H1 (cell line): ENCODE results near the gene CELF1. TPM values are rescaled to one million over a fixed set of nuclear protein-coding genes. Genes with fewer than 3 reads are reported as not detected.
A peak's percentile ranks its signal among the peaks of the same experiment; 100 is the strongest.

Experiments used
- CTCF ChIA-PET: fragments of 300-600 bp; sonication (Branson Sonifier 250); formaldehyde crosslinking; loops from one replicate; lab custom pipeline; 2021; ENCODE audit not compliant: partially characterized antibody; lab: Charles Lee
- POLR2A ChIA-PET: fragments of 300-600 bp; sonication (Branson Sonifier 250); formaldehyde crosslinking; loops from one replicate; lab custom pipeline; 2021; ENCODE audit warnings: inconsistent platforms; ENCODE audit not compliant: partially characterized antibody; lab: Charles Lee
- DNase-seq, 2 experiments: peaks; one replicate each; pipeline versions ENCODE4 v3.0.0 to v3.0.0-alpha.2; 2010 to 2022; ENCODE audit warnings: low spot score in 2 of 2, low read depth in 1 of 2, mixed read lengths in 1 of 2
- FAIRE-seq: peaks from 2 replicates; lab custom pipeline; 2011; peaks lifted over from hg19 to GRCh38; lab: Jason Lieb, UNC
- H2AFZ ChIP-seq: 2 replicates; pipeline ENCODE4 v1.8.1; 2012; ENCODE audit warnings: low read length, inconsistent platforms
- H2AK5ac ChIP-seq: 2 replicates; pipeline ENCODE4 v1.6.1; 2013; ENCODE audit warnings: low read depth, low read length
- H2BK120ac ChIP-seq: replicated peaks from 2 replicates; pipeline ENCODE3; 2013; ENCODE audit warnings: low read depth, low read length, inconsistent platforms
- H2BK12ac ChIP-seq: 2 replicates; pipeline ENCODE4 v1.6.1; 2013; ENCODE audit warnings: low read depth, low read length
- H2BK15ac ChIP-seq: 2 replicates; pipeline ENCODE4 v1.6.1; 2013; ENCODE audit warnings: low read length
- H2BK20ac ChIP-seq: 2 replicates; pipeline ENCODE4 v1.6.1; 2013; ENCODE audit warnings: low read length
- H2BK5ac ChIP-seq: 2 replicates; pipeline ENCODE4 v1.6.1; 2013; ENCODE audit warnings: low read depth, low read length
- H3K14ac ChIP-seq: 2 replicates; pipeline ENCODE4 v1.6.1; 2013; ENCODE audit warnings: inconsistent platforms; ENCODE audit not compliant: insufficient read length
- H3K18ac ChIP-seq: 2 replicates; pipeline ENCODE4 v1.6.1; 2013; ENCODE audit warnings: low read length; ENCODE audit errors: extremely low read depth
- H3K23ac ChIP-seq: 2 replicates; pipeline ENCODE4 v1.6.1; 2013; ENCODE audit warnings: inconsistent platforms; ENCODE audit not compliant: insufficient read length
- H3K23me2 ChIP-seq: 2 replicates; pipeline ENCODE4 v1.6.1; 2013; ENCODE audit warnings: low read depth, low read length
- H3K27ac ChIP-seq: 2 replicates; pipeline ENCODE4 v1.6.1; 2011; ENCODE audit warnings: low read depth, low read length, inconsistent platforms
- H3K27me3 ChIP-seq, 4 experiments: replicated peaks in 1 of 4; 1 replicate in 1 of 4; 2 replicates in 3 of 4; pipeline versions ENCODE4 v1.6.1 to v1.8.1; 2011 to 2013; ENCODE audit warnings: low read length in 3 of 4, mild to moderate bottlenecking in 3 of 4, inconsistent platforms in 2 of 4, mixed read lengths in 2 of 4, moderate library complexity in 1 of 4; ENCODE audit not compliant: control insufficient read depth in 3 of 4, insufficient read depth in 3 of 4; ENCODE audit errors: extremely low read depth in 1 of 4
- H3K36me3 ChIP-seq, 4 experiments: 2 replicates each; pipeline versions ENCODE4 v1.6.1 to v1.8.1; 2011 to 2013; ENCODE audit warnings: mild to moderate bottlenecking in 4 of 4, low read length in 3 of 4, moderate library complexity in 2 of 4, control low read depth in 1 of 4, inconsistent platforms in 1 of 4; ENCODE audit not compliant: insufficient read depth in 4 of 4, control insufficient read depth in 2 of 4
- H3K4ac ChIP-seq: replicated peaks from 2 replicates; pipeline ENCODE3; 2013; ENCODE audit warnings: low read length, low read depth, mixed read lengths, inconsistent platforms; ENCODE audit not compliant: insufficient read length
- H3K4me1 ChIP-seq, 4 experiments: replicated peaks in 1 of 4; 1 replicate in 1 of 4; 2 replicates in 3 of 4; pipeline versions ENCODE4 v1.6.1 to v1.8.1; 2011 to 2013; ENCODE audit warnings: low read length in 3 of 4, inconsistent platforms in 2 of 4, mixed read lengths in 1 of 4; ENCODE audit not compliant: insufficient read depth in 4 of 4, control insufficient read depth in 3 of 4
- H3K4me2 ChIP-seq, 2 experiments: 2 replicates each; pipeline versions ENCODE4 v1.6.1 to v1.8.1; 2011 to 2013; ENCODE audit warnings: low read depth in 2 of 2, low read length in 2 of 2, control low read depth in 1 of 2, inconsistent platforms in 1 of 2, mild to moderate bottlenecking in 1 of 2; ENCODE audit not compliant: insufficient read depth in 1 of 2
- H3K4me3 ChIP-seq, 4 experiments: fragments of 200-600, 300-600 bp in 1 of 4; sonication (generic), shearing (Covaris generic), sonication (Bioruptor Twin) in 1 of 4; 2 replicates each; pipeline versions ENCODE4 v1.5.1 to v1.8.1; 2011 to 2016; ENCODE audit warnings: low read length in 4 of 4, low read depth in 3 of 4, control low read depth in 2 of 4, inconsistent platforms in 2 of 4, mild to moderate bottlenecking in 2 of 4, mixed read lengths in 1 of 4, moderate library complexity in 1 of 4; ENCODE audit not compliant: insufficient read depth in 2 of 4; ENCODE audit errors: extremely low read depth in 1 of 4
- H3K56ac ChIP-seq: replicated peaks from 2 replicates; pipeline ENCODE3; 2013; ENCODE audit warnings: low read depth, mild to moderate bottlenecking, mixed read lengths, low read length, inconsistent platforms; ENCODE audit not compliant: insufficient read length
- H3K79me1 ChIP-seq: 2 replicates; pipeline ENCODE4 v1.6.1; 2013; ENCODE audit warnings: low read depth, low read length, control low read depth
- H3K79me2 ChIP-seq, 2 experiments: 2 replicates each; pipeline versions ENCODE4 v1.6.1 to v1.8.1; 2012 to 2013; ENCODE audit warnings: low read length in 2 of 2, mild to moderate bottlenecking in 2 of 2, inconsistent platforms in 1 of 2; ENCODE audit not compliant: insufficient read depth in 2 of 2, control insufficient read depth in 1 of 2
- H3K9ac ChIP-seq, 4 experiments: replicated peaks in 1 of 4; 1 replicate in 1 of 4; 2 replicates in 3 of 4; pipeline versions ENCODE4 v1.6.1 to v1.8.1; 2011 to 2013; ENCODE audit warnings: low read depth in 3 of 4, low read length in 3 of 4, control low read depth in 2 of 4, mild to moderate bottlenecking in 2 of 4, moderate library complexity in 2 of 4, inconsistent platforms in 1 of 4; ENCODE audit errors: extremely low read depth in 1 of 4
- H3K9me3 ChIP-seq, 2 experiments: 2 replicates each; pipeline versions ENCODE4 v1.6.1 to v1.8.1; 2012 to 2013; ENCODE audit warnings: mild to moderate bottlenecking in 2 of 2, moderate library complexity in 2 of 2, control low read depth in 1 of 2, inconsistent platforms in 1 of 2, low read depth in 1 of 2, low read length in 1 of 2, mixed read lengths in 1 of 2; ENCODE audit not compliant: insufficient read depth in 2 of 2
- H4K20me1 ChIP-seq, 2 experiments: replicated peaks in 1 of 2; 2 replicates each; pipeline versions ENCODE3 to v1.8.1; 2011 to 2013; ENCODE audit warnings: inconsistent platforms in 2 of 2, low read length in 2 of 2, mild to moderate bottlenecking in 1 of 2; ENCODE audit not compliant: insufficient read depth in 2 of 2, control insufficient read depth in 1 of 2
- H4K5ac ChIP-seq: 2 replicates; pipeline ENCODE4 v1.6.1; 2013; ENCODE audit warnings: low read length, low read depth, mixed read lengths, inconsistent platforms; ENCODE audit not compliant: insufficient read length
- H4K8ac ChIP-seq: 2 replicates; pipeline ENCODE4 v1.8.0; 2013; ENCODE audit warnings: mild to moderate bottlenecking, moderate library complexity, low read length, inconsistent platforms; ENCODE audit not compliant: insufficient read depth; ENCODE audit errors: extremely low read depth
- H4K91ac ChIP-seq: replicated peaks from 2 replicates; pipeline ENCODE3; 2013; ENCODE audit warnings: low read length, mixed read lengths, inconsistent platforms; ENCODE audit not compliant: insufficient read length
- SIRT6 ChIP-seq: IDR thresholded peaks from one replicate; pipeline ENCODE4 v1.7.1; 2012; ENCODE audit warnings: low read length, inconsistent platforms
- WGBS, 2 experiments: shearing (Covaris generic) in 1 of 2; methylation state at CpG; one replicate each; pipeline versions ENCODE4 v1.1.6 to v1.1.7; 2013 to 2015; ENCODE audit warnings: low lambda C conversion rate in 2 of 2, mixed read lengths in 2 of 2, inconsistent platforms in 1 of 2, low coverage in 1 of 2, missing lambda C conversion rate in 1 of 2; ENCODE audit not compliant: insufficient replicate concordance in 2 of 2, insufficient coverage in 1 of 2, insufficient read length in 1 of 2; ENCODE audit errors: extremely low coverage in 1 of 2, missing lambda C conversion rate in 1 of 2; 5-methylcytosine and 5-hydroxymethylcytosine counted together
- polyA plus RNA-seq, 7 experiments: library from polyadenylated mRNA; depleted of rRNA in 3 of 7; stranded (reverse) in 5 of 7; unstranded in 2 of 7; fragments of >200 nt in 5 of 7; fragments of 200-250 nt in 2 of 7; gene quantifications; 1 replicate in 5 of 7; 2 replicates in 1 of 7; 4 replicates in 1 of 7; pipeline versions ENCODE4 v1.2.1 to v1.2.3, GENCODE V29; 2011 to 2013; ENCODE audit warnings: missing spikeins in 2 of 7, mixed read lengths in 2 of 7
- total RNA-seq: library from RNA; stranded (reverse); fragmentation: NEBNext Ultra II Directional; extraction: Animal tissue kit (Norgen Biotek cat#: 25700); gene quantifications from 2 replicates; pipeline ENCODE4 v1.2.1, GENCODE V29; 2021

The CELF1 gene
- total and polyA plus RNA-seq, 2 of the 8 experiments (the other 6 are each of a cell fraction or from before 2014, with no cell fraction given) = 131 to 197 TPM

DNA sequence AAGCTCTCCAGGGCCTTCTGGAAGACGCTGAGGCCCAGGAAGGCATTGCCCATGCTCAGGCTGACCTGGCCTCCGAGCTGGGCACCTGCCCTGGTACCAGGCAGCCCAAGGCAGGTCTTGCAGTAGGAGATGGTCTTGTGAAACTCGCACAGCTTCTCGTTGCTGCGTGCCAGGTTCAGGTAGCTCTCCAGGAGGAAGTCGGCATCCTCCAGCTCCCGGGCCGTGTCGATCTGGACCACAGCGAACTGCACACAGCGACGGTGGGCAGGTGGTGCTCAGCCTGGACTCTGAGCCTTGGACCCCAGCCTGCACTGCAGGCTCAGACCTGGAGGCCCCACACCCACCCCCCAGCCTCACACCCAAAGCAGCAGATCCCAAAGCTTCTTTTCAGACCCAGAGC, 105.0 kb downstream of the CELF1 start:
- H3K79me2 ChIP-seq = no peaks in the 10 kb centered on the region
- no peak overlapping the region for H2BK120ac ChIP-seq
- no peaks in the 10 kb centered on the region for H4K20me1 ChIP-seq
- H4K8ac ChIP-seq = no peak overlapping the region; the same call in 1 of the 2 replicates
- no peak overlapping the region for H3K23ac ChIP-seq
- DNase-seq (no peak), FAIRE-seq (no peak)
- H2AK5ac ChIP-seq = no peak overlapping the region
- H2BK15ac ChIP-seq = no peak overlapping the region
- no peaks in the 10 kb centered on the region for H3K36me3 ChIP-seq
- WGBS, 2 experiments = 93% methylated on average over 11 of the region's 12 CpGs; no CpG with 5 or more reads in 1 of the 2 experiments
- no peak overlapping the region; the same call in 1 of the 2 replicates for H2BK5ac ChIP-seq
- CTCF ChIA-PET = interaction anchor here (0.8 to 2.4 kb wide), 2 partner anchors 18 to 74 kb away, joined by 3 to 7 read pairs; no protein-coding TSS in a partner anchor
- H3K27me3 ChIP-seq = no peaks in the 10 kb centered on the region
- no peaks in the 10 kb centered on the region; a peak in 2 of 7 replicates for H3K4me1 ChIP-seq
- no peaks in the 10 kb centered on the region for H3K23me2 ChIP-seq
- no peak overlapping the region for H3K9ac ChIP-seq
- 0 out of 2 replicates have a peak overlapping the region, but pooled peaks have one; percentile 45 for H3K27ac ChIP-seq
- H4K91ac ChIP-seq = no peak overlapping the region
- no peak overlapping the region for H3K56ac ChIP-seq
- no peak overlapping the region for H3K4ac ChIP-seq
- no peak overlapping the region for H2AFZ ChIP-seq
- H3K79me1 ChIP-seq = no peaks in the 10 kb centered on the region
- no peak overlapping the region for H4K5ac ChIP-seq
- H2BK20ac ChIP-seq = no peak overlapping the region
- no peak overlapping the region for H2BK12ac ChIP-seq
- H3K4me3 ChIP-seq = no peak overlapping the region
- H3K14ac ChIP-seq = no peak overlapping the region
- no peak overlapping the region for H3K4me2 ChIP-seq
- no peaks in the 10 kb centered on the region for H3K9me3 ChIP-seq
- H3K18ac ChIP-seq = no peak overlapping the region
- POLR2A ChIA-PET = interaction anchor here (0.9 to 1.1 kb wide), 3 partner anchors 9 to 22 kb away, joined by 3 to 5 read pairs (median 4); partner anchors contain the start of gene PSMC3
- no peak for TF ChIP-seq SIRT6
